ENCODE measurements around the gene TTC34. TPM values are rescaled to one million over a fixed set of nuclear protein-coding genes. Genes with fewer than 3 reads are reported as not detected.

The TTC34 gene
- total RNA-seq, 1 donor from 2014 or later = 3.6 TPM

DNA sequence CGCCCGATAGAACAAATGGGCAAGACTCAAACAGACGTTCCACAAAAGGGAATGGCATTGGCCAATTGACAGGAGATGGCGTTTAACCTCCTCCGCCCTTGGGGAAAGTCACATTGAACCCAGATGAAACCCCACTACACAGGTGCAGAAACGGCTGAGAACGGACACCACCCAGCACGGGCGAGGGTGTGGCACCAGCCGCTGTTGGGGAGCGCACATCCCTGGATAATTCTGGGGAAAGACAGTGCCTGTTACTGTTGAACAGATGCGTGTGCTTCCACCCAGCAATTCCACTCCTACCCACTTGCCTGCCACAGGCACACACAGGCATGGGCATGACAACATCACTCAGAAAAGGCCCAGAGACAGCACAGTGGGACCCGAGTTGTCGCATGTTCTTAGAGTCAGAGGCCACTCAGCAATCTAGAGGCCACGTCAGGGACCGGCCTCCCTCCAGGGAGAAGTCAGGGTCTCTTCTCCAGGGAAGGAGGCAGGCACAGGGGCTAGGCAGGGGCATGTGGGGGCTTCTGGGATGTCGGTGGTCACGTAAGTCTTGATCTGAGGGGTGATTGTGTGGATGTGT, 199.7 kb downstream of the TTC34 start:
- Mint-ChIP-seq H3K27ac (no peak overlapping the region), H3K9me3 (peaks cover 8% of the 10 kb centered on the region), H3K27me3 (ENCODE audit: low read depth) (peaks cover 36% of the 10 kb centered on the region), H3K36me3 (no peaks in the 10 kb centered on the region), H3K4me1 (no peaks in the 10 kb centered on the region), H3K4me3 (no peak overlapping the region)
- no peak for DNase-seq (ENCODE audit: low spot score in 2 of 2, unreplicated experiment in 2 of 2)
- TF ChIP-seq, protein P1, sequence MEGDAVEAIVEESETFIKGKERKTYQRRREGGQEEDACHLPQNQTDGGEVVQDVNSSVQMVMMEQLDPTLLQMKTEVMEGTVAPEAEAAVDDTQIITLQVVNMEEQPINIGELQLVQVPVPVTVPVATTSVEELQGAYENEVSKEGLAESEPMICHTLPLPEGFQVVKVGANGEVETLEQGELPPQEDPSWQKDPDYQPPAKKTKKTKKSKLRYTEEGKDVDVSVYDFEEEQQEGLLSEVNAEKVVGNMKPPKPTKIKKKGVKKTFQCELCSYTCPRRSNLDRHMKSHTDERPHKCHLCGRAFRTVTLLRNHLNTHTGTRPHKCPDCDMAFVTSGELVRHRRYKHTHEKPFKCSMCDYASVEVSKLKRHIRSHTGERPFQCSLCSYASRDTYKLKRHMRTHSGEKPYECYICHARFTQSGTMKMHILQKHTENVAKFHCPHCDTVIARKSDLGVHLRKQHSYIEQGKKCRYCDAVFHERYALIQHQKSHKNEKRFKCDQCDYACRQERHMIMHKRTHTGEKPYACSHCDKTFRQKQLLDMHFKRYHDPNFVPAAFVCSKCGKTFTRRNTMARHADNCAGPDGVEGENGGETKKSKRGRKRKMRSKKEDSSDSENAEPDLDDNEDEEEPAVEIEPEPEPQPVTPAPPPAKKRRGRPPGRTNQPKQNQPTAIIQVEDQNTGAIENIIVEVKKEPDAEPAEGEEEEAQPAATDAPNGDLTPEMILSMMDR (IDR thresholded peaks at IDR 0.05; ENCODE audit: unreplicated experiment) = no peak

DNA sequence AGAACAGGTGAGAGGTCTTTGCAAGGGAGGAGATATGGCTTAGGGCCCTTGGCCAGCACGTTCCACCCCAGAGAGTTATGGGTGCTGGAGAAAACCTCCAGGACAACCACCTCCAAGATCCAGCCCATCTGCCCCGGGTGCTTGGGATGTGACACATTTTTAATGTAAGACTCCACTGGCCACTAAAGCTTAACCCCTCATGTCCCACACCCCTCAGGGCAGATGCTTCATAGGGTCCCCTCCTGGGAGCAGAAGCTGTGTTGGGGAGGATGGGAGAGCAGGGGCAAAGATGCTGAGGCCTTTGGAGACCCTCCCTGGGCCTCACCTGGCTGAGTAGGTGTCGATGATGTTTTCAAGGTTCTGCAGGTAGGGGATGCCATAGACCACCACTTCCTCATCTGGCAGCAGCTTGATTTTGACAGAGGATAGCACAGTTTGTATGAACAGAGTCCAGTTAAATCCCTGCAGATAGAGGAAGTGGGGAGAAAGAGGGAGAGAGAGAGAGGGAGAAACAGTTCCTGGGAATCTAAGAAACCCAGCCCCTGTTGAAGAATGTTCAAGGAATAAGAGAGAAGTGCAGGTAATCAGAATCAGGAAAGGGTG, 203.1 kb downstream of the TTC34 start:
- TF ChIP-seq, protein P1 (IDR thresholded peaks at IDR 0.05; ENCODE audit: unreplicated experiment) = no peak
- H3K4me1 Mint-ChIP-seq = peaks cover 7% of the 10 kb centered on the region
- H3K27me3 Mint-ChIP-seq (ENCODE audit: low read depth) = peaks cover 34% of the 10 kb centered on the region
- DNase-seq (ENCODE audit: low spot score in 2 of 2, unreplicated experiment in 2 of 2) = no peak
- no peak overlapping the region for H3K27ac Mint-ChIP-seq
- no peaks in the 10 kb centered on the region for H3K36me3 Mint-ChIP-seq
- peaks cover 8% of the 10 kb centered on the region for H3K9me3 Mint-ChIP-seq
- H3K4me3 Mint-ChIP-seq = no peak overlapping the region

- H3K36me3 Mint-ChIP-seq = no peaks in the 10 kb centered on the region
- TF ChIP-seq, protein P1 (IDR thresholded peaks at IDR 0.05; ENCODE audit: unreplicated experiment) = no peak
- peaks cover 8% of the 10 kb centered on the region for H3K9me3 Mint-ChIP-seq
- H3K27me3 Mint-ChIP-seq (ENCODE audit: low read depth) = peaks cover 31% of the 10 kb centered on the region
- DNase-seq (ENCODE audit: low spot score in 2 of 2, unreplicated experiment in 2 of 2) = no peak
- no peak overlapping the region for H3K27ac Mint-ChIP-seq
- H3K4me3 Mint-ChIP-seq = no peak overlapping the region
- H3K4me1 Mint-ChIP-seq = peaks cover 12% of the 10 kb centered on the region
These were observed 203.8 kb downstream of the TTC34 start for GRCh38 chr1:2597441-2598328.

- DNase-seq (ENCODE audit: low spot score in 2 of 2, unreplicated experiment in 2 of 2) = no peak
- Mint-ChIP-seq H3K27ac (no peak overlapping the region), H3K4me1 (peaks cover 13% of the 10 kb centered on the region), H3K36me3 (no peaks in the 10 kb centered on the region), H3K4me3 (no peak overlapping the region), H3K9me3 (peaks cover 8% of the 10 kb centered on the region), H3K27me3 (ENCODE audit: low read depth) (peaks cover 22% of the 10 kb centered on the region)
- TF ChIP-seq, protein P1 (IDR thresholded peaks at IDR 0.05; ENCODE audit: unreplicated experiment) = no peak
These were observed 204.8 kb downstream of the TTC34 start for GRCh38 chr1:2596530-2597333.

GRCh38 chr1:2595812-2596529, 205.5 kb downstream of the TTC34 start:
- Mint-ChIP-seq H3K36me3 (no peaks in the 10 kb centered on the region), H3K27ac (no peak overlapping the region), H3K4me1 (peaks cover 13% of the 10 kb centered on the region), H3K27me3 (ENCODE audit: low read depth) (peaks cover 14% of the 10 kb centered on the region), H3K4me3 (no peak overlapping the region), H3K9me3 (peaks cover 8% of the 10 kb centered on the region)
- no peak for DNase-seq (ENCODE audit: low spot score in 2 of 2, unreplicated experiment in 2 of 2)
- TF ChIP-seq, protein P1 (IDR thresholded peaks at IDR 0.05; ENCODE audit: unreplicated experiment) = no peak

Data from mesothelial cell of epicardium (in vitro differentiated cells).